Effector memory CD4-positive, alpha-beta T cell (primary cell): ENCODE data around the gene IMPA2.
"Not testable (repeated sequence)": the region's sequence is repeated elsewhere in the genome, so short reads cannot be mapped to it uniquely, and the experiment has no call there.

Source experiments
- DNase-seq, 3 donors: peaks; one replicate each; pipeline ENCODE4 v3.0.0-alpha.2; 2020
- H3K27ac ChIP-seq: 2 replicates; pipeline ENCODE4 v1.7.0; 2013; ENCODE audit warnings: mild to moderate bottlenecking, low read length, moderate library complexity; ENCODE audit not compliant: insufficient read depth, poor library complexity, severe bottlenecking
- H3K27me3 ChIP-seq: replicated peaks from 2 replicates; pipeline ENCODE4 v1.7.0; 2013; ENCODE audit warnings: mild to moderate bottlenecking, low read length; ENCODE audit not compliant: insufficient read depth, control insufficient read depth, poor library complexity, severe bottlenecking
- H3K36me3 ChIP-seq: 2 replicates; pipeline ENCODE4 v1.7.0; 2013; ENCODE audit warnings: mild to moderate bottlenecking, low read length, moderate library complexity; ENCODE audit not compliant: control insufficient read depth, insufficient read depth
- H3K4me1 ChIP-seq: 2 replicates; pipeline ENCODE4 v1.7.0; 2013; ENCODE audit warnings: low read length, mild to moderate bottlenecking; ENCODE audit not compliant: control insufficient read depth, insufficient read depth, poor library complexity, severe bottlenecking
- H3K4me3 ChIP-seq: 2 replicates; pipeline ENCODE4 v1.7.0; 2013; ENCODE audit warnings: low read length, low read depth, mild to moderate bottlenecking; ENCODE audit not compliant: insufficient read depth, poor library complexity, severe bottlenecking
- H3K9me3 ChIP-seq: 2 replicates; pipeline ENCODE4 v1.7.0; 2013; ENCODE audit warnings: mild to moderate bottlenecking, low read length, moderate library complexity; ENCODE audit not compliant: control insufficient read depth

IMPA2 gene

DNA sequence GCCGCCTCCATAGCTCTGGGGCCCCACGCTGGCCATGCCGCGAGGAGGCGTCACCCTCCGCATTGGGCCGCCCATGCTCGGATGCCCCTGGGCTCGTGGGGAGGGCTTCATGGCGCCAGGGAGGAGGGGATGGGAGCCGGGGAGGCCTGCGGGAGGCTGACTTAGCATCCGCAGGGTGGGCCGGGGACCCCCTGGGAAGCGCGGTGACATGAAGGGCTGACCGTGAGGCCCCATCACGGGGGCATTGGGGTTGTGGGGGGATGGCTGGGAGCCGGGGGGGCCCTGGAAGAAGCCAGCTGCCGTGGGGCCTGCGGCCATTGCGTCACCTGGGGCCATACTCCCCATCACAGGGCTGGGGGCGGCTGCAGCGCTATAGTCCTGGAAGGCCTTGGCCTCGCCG is 86.4 kb downstream of the IMPA2 start:
- H3K36me3 ChIP-seq, result no peaks in the 10 kb centered on the region
- no peak overlapping the region for H3K27ac ChIP-seq
- H3K9me3 ChIP-seq, result no peaks in the 10 kb centered on the region
- H3K4me3 ChIP-seq, result no peak overlapping the region
- no peaks in the 10 kb centered on the region for H3K4me1 ChIP-seq
- no peaks in the 10 kb centered on the region for H3K27me3 ChIP-seq
- no peak for DNase-seq

GRCh38 chr18:12068316-12068949 is 87.1 kb downstream of the IMPA2 start:
- H3K36me3 ChIP-seq, DNase-seq, H3K9me3 ChIP-seq, H3K4me1 ChIP-seq, H3K27ac ChIP-seq, H3K4me3 ChIP-seq, H3K27me3 ChIP-seq: not testable (repeated sequence)

DNA sequence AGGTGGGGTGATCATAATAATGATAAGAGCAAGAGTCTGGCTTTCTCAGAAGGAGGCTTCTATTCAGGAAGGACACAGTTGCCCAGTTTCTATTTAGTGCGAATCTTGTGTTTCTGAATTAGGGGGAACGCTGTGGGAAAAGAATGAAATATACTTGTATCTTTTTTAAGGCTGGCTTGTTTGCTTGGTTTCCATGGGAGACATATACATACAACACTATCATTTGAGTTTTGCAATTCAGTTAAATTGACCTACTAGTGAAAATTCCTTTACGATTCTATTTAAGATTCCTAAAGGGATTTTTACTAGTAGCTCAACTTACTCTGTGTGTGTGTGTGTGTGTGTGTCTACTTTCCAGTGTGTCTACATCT is 87.6 kb downstream of the IMPA2 start:
- H3K4me1 ChIP-seq, result no peaks in the 10 kb centered on the region
- H3K9me3 ChIP-seq, result no peaks in the 10 kb centered on the region
- DNase-seq, result no peak
- H3K27me3 ChIP-seq, result no peaks in the 10 kb centered on the region
- H3K36me3 ChIP-seq, result no peaks in the 10 kb centered on the region
- H3K4me3 ChIP-seq, result no peak overlapping the region
- H3K27ac ChIP-seq, result no peak overlapping the region

GRCh38 chr18:12071066-12071465 is 89.8 kb downstream of the IMPA2 start:
- not testable (repeated sequence) for DNase-seq, H3K36me3 ChIP-seq, H3K27me3 ChIP-seq, H3K4me3 ChIP-seq, H3K27ac ChIP-seq, H3K9me3 ChIP-seq, H3K4me1 ChIP-seq

GRCh38 chr18:12072996-12073395 is 91.7 kb downstream of the IMPA2 start:
- no peak for DNase-seq
- Histone ChIP-seq H3K36me3 (no peaks in the 10 kb centered on the region), H3K9me3 (no peaks in the 10 kb centered on the region), H3K27ac (no peak overlapping the region), H3K4me3 (no peak overlapping the region), H3K4me1 (no peaks in the 10 kb centered on the region), H3K27me3 (no peaks in the 10 kb centered on the region)

- H3K9me3 ChIP-seq, result no peaks in the 10 kb centered on the region
- no peaks in the 10 kb centered on the region for H3K36me3 ChIP-seq
- H3K27ac ChIP-seq, result no peak overlapping the region
- H3K4me1 ChIP-seq, result no peaks in the 10 kb centered on the region
- DNase-seq, result no peak
- no peaks in the 10 kb centered on the region for H3K27me3 ChIP-seq
- no peak overlapping the region for H3K4me3 ChIP-seq
These were observed 93.4 kb downstream of the IMPA2 start for GRCh38 chr18:12074736-12075135.

DNA sequence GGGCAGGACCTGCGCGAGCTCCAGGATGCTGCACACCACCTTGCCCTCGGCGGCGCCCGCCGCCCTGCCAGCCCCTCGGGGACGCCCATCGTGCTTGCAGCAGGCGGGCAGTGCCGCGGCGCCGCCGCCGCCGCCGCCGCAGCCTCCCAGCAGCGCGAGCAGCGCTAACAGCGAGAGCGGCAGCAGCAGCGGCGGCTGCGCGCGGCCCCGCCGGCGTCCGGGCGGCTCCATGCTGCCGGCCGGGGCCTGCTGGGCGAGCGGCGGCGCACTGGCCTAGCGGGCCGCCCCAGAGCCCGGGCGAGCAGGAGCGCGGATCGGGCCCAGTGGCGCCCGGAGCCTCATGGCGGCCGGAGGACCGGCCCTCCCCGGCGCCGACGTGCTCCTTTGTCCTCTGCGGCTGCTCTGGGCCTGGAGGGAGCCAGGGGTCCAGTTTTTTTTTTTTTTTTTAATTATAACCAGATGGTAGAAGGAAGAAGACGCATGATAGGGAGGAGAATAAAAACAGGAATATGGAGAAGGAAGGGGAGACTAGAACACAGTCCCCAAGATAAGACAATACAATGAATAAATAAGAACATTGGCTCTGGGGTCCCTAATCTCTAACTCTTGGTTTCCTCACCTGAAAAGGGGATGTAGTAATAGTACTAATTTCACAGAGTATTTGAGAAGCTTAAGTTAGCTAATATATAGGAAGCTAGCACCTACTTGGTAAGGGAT is 95.3 kb downstream of the IMPA2 start:
- H3K4me1 ChIP-seq, result no peaks in the 10 kb centered on the region
- H3K27me3 ChIP-seq, result no peaks in the 10 kb centered on the region
- H3K4me3 ChIP-seq, result no peak overlapping the region
- no peaks in the 10 kb centered on the region for H3K9me3 ChIP-seq
- no peaks in the 10 kb centered on the region for H3K36me3 ChIP-seq
- no peak for DNase-seq
- H3K27ac ChIP-seq, result no peak overlapping the region

DNA sequence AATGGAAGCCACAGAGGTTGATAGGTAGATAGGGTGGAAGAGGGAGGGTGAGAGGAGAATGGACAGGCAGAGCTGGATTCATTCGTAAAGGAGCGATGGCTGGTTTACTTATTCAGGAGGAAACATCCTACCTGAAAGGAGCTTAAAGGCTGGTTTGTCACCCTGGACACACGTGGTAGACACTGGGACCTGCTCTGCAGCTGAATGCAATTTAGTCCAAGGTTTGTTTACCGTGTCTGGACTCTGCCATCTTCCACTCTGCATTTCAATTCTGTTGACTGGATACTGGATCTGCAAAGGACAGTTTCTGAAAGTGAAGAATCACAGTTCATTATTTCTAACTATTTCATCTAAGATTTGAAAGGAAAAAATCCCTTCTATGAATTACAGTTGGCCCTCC is 96.7 kb downstream of the IMPA2 start:
- not testable (repeated sequence) for H3K27me3 ChIP-seq, DNase-seq, H3K27ac ChIP-seq, H3K4me1 ChIP-seq, H3K4me3 ChIP-seq, H3K36me3 ChIP-seq, H3K9me3 ChIP-seq

- H3K27me3 ChIP-seq, result no peaks in the 10 kb centered on the region
- DNase-seq, result no peak
- H3K9me3 ChIP-seq, result no peaks in the 10 kb centered on the region
- H3K27ac ChIP-seq, result no peak overlapping the region
- H3K36me3 ChIP-seq, result no peaks in the 10 kb centered on the region
- H3K4me1 ChIP-seq, result no peaks in the 10 kb centered on the region
- no peak overlapping the region for H3K4me3 ChIP-seq
These were observed 98.4 kb downstream of the IMPA2 start for GRCh38 chr18:12079491-12080237.
